VCaP (cell line): ENCODE results near the gene EFCAB8.
"Not testable (repeated sequence)": the region's sequence is repeated elsewhere in the genome, so short reads cannot be mapped to it uniquely, and the experiment has no call there.

Source experiments
- H3K27ac ChIP-seq: fragments of 450-650 bp; 2 replicates; pipeline ENCODE4 v1.5.1; 2017
- TF ChIP-seq, protein P1 (sequence below): fragments of 450-650 bp; conservative IDR thresholded peaks from 2 replicates; pipeline ENCODE4 v1.5.1; 2017; ENCODE audit warnings: mild to moderate bottlenecking, moderate library complexity

EFCAB8 gene

GRCh38 chr20:32960849-32961731 lies 102.4 kb downstream of the EFCAB8 start:
- no peak overlapping the region for H3K27ac ChIP-seq
- TF ChIP-seq, protein P1, sequence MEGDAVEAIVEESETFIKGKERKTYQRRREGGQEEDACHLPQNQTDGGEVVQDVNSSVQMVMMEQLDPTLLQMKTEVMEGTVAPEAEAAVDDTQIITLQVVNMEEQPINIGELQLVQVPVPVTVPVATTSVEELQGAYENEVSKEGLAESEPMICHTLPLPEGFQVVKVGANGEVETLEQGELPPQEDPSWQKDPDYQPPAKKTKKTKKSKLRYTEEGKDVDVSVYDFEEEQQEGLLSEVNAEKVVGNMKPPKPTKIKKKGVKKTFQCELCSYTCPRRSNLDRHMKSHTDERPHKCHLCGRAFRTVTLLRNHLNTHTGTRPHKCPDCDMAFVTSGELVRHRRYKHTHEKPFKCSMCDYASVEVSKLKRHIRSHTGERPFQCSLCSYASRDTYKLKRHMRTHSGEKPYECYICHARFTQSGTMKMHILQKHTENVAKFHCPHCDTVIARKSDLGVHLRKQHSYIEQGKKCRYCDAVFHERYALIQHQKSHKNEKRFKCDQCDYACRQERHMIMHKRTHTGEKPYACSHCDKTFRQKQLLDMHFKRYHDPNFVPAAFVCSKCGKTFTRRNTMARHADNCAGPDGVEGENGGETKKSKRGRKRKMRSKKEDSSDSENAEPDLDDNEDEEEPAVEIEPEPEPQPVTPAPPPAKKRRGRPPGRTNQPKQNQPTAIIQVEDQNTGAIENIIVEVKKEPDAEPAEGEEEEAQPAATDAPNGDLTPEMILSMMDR, result no peak

- TF ChIP-seq, protein P1, result no peak
- no peak overlapping the region for H3K27ac ChIP-seq
Observed at GRCh38 chr20:32962053-32962452, 103.3 kb downstream of the EFCAB8 start.

GRCh38 chr20:32962646-32963045 lies 103.9 kb downstream of the EFCAB8 start:
- not testable (repeated sequence) for H3K27ac ChIP-seq

DNA sequence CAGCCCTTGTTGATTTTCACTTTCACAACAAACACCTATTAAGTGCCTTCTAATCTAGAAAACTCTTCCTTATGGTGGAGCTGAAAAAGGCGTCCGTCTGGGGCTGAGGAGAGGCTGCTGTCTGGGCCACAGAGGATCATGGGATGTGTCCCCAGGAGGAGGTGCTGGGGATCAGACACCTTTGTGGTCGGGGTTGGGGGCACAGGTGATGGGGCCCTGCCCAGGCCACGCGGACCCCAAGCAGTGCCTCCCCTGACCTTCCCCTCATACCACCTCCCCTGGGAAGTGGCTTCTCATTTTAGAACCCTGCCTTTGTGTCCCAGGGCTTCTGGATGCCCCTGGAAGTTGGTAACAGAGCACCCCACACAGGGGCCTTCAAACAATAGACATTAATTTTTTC lies 104.5 kb downstream of the EFCAB8 start:
- TF ChIP-seq, protein P1, result no peak
- no peak overlapping the region for H3K27ac ChIP-seq

DNA sequence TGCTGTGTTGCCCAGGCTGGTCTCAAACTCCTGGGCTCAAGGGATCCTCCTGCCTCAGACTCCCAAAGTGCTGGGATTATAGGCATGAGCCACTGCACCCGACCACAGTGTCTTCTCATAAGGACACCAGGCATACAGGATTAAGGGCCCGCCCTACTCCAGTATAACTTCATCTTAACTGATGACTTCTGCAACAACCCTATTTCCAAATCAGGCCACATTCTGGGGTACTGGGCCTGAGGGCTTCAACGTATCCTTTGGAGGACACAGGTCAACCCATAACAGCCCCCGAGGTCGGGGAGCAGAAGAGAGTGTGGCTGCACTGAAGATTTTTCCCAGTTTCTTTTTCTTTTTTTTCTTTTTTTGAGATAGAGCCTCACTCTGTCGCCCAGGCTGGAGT lies 105.9 kb downstream of the EFCAB8 start:
- TF ChIP-seq, protein P1, result no peak
- H3K27ac ChIP-seq, result no peak overlapping the region

DNA sequence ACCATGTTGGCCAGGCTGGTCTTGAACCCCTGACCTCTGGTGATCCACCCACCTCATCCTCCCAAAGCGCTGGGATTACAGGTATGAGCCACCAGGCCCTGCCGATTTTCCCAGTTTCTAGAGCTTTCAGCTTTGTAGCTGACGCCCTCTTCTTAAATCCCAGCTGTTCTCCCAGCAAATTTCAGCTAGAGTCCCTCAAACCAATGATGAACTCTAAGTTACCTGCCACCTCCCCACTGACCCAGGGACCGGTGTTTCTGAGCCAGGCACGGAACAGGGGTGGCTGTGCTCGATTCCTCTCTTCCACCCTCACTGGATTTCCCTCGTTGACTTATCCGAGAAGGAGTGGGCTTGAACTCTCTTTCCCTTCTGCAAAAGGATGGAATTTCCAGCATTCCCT lies 106.4 kb downstream of the EFCAB8 start:
- H3K27ac ChIP-seq, result no peak overlapping the region
- TF ChIP-seq, protein P1, result no peak

- TF ChIP-seq, protein P1, result no peak
Observed at GRCh38 chr20:32965581-32966373, 107.1 kb downstream of the EFCAB8 start.

More at GRCh38 chr20:32965581-32966373, 107.1 kb downstream of the EFCAB8 start:
- no peak overlapping the region for H3K27ac ChIP-seq
